ENCODE data around the gene SP7. TPM values are rescaled to one million over a fixed set of nuclear protein-coding genes. Genes with fewer than 3 reads are reported as not detected.
A peak's percentile ranks its signal among the peaks of the same experiment; 100 is the strongest.
"Not testable (repeated sequence)": the region's sequence is repeated elsewhere in the genome, so short reads cannot be mapped to it uniquely, and the experiment has no call there.

Gene SP7
- total RNA-seq, 1 experiment from 2014 or later: not detected

- in situ Hi-C loops (cut with HindIII; ENCODE audit: low pct_unique_long_range_greater_than_20kb, low sequenced_read_pairs): no loop called here
- DNase-seq (ENCODE audit: low read depth, low spot score): no peak
Measured at GRCh38 chr12:53353257-53353655, 17.1 kb upstream of the SP7 start.

DNA sequence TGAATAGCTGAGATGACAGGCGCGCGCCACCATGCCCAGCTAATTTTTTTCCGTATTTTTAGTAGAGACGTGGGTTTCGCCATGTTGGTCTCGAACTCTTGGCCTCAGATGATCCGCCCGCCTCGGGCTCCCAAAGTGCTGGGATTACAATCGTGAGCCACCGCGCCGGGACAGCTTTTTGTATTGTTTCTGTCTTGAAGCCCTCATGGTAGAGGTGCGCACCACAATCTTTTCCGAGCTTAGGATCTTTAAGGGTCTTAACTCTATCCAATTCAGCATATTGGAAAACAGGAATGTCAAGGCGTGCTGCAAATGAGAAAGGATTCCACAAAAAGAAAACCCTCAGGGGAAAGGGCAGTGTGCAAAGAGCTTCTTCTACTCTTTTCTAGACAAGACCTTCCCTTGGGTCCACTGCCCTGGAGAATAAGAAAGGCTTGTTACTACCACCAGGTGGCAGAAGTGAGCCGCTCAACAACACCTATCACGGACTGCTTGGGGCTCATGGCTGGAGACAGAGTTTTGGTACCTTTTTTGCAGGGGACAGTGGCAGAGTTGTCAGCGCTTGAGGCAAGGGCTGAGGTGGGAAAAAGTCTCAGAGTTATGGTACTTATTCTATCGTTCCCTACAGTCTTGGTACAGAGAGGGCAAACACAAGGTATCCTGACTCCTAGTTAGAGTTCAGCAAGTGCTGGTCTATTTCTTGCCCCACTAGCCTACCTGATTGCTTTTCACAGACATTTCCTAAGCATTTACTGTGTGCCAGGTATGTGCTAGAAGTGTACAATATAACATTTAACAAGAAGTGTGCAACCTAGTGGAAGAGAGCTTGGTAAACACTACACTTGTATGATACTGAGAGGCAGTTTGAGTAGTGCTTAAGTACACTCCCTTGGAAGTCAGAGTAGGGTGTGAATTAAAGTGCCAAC is 16.4 kb upstream of the SP7 start:
- peak; percentile 95 for DNase-seq (ENCODE audit: low read depth, low spot score)
- in situ Hi-C loops (cut with HindIII; ENCODE audit: low pct_unique_long_range_greater_than_20kb, low sequenced_read_pairs): no loop called here

GRCh38 chr12:53347905-53348304 is 11.8 kb upstream of the SP7 start:
- no peak for DNase-seq (ENCODE audit: low read depth, low spot score)
- in situ Hi-C loops (cut with HindIII; ENCODE audit: low pct_unique_long_range_greater_than_20kb, low sequenced_read_pairs): no loop called here

DNA sequence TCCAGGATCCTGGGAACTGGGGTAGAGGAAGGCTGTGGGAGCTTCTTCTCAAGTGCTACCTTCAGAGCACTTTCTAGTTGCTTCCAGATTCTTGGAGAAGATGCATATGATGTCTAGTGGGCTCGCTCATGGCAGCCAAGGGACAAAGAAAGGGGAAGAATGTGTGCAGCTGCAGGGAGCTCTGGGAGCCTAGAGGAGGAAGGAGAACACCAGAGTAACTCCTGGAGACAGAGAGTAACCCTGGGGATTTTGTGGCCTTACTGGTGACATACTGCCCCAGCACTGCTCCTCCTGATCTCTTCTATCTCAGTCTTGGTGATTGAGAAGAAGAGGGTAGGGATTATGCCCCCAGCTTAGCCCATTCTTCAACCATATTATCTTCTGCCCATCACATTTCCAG is 10.3 kb upstream of the SP7 start:
- no peak for DNase-seq (ENCODE audit: low read depth, low spot score)
- in situ Hi-C loops (cut with HindIII; ENCODE audit: low pct_unique_long_range_greater_than_20kb, low sequenced_read_pairs): no loop called here

DNA sequence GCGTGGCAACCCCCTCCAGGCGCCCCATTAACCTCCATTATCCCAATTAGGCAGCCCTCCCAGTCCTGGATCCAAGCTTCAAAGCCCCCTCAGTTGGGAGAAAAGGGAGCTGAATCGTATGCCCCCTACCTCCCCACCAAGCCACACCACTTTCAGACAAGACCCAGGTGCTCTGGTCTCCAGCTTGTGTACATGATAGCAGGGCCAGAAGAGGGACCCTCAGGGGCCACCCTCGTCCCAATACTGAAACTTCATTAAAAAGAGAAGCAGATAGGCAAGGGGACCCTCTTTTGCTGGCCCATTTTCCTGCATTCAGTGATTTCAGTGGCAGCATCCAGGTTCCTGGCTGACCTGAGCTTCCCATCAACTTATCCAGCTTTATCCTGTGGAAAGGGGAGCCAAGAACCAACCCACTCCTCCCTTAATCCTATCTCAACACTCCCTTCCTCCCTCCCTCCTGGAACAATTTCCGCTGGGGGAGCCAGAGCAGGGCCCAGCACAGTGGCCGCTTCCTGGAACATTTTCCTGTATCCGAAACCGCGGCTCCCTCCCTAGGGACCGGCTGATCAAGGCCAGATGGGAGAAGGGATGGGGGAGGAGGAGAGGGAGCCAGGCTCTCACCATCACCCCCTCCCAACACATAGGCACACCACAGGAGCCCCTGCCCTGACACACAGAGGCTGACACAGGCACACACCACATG is 9.5 kb upstream of the SP7 start:
- DNase-seq (ENCODE audit: low read depth, low spot score): no peak
- in situ Hi-C loops (cut with HindIII; ENCODE audit: low pct_unique_long_range_greater_than_20kb, low sequenced_read_pairs): no loop called here

GRCh38 chr12:53344824-53345485 is 8.8 kb upstream of the SP7 start:
- DNase-seq (ENCODE audit: low read depth, low spot score): peak; percentile 72
- in situ Hi-C loops (cut with HindIII; ENCODE audit: low pct_unique_long_range_greater_than_20kb, low sequenced_read_pairs): no loop called here

DNA sequence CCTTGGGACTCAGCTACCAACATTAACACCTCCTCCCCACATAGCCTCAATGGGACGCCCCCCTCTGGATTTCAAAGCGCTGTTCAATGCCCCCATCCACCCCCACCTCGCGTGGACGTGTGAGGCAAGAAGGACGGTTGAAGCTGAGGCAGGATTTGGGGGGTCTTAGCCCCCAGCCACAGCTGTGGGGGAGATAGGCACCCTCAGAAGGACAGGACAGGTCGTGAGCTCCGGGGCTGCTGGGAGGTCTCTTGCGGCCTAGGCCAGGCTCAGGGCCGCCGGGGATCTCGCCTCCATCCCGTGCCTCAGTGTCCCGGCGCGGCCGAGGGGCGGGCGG is 8.3 kb upstream of the SP7 start:
- in situ Hi-C loops (cut with HindIII; ENCODE audit: low pct_unique_long_range_greater_than_20kb, low sequenced_read_pairs): no loop called here
- DNase-seq (ENCODE audit: low read depth, low spot score): no peak

DNA sequence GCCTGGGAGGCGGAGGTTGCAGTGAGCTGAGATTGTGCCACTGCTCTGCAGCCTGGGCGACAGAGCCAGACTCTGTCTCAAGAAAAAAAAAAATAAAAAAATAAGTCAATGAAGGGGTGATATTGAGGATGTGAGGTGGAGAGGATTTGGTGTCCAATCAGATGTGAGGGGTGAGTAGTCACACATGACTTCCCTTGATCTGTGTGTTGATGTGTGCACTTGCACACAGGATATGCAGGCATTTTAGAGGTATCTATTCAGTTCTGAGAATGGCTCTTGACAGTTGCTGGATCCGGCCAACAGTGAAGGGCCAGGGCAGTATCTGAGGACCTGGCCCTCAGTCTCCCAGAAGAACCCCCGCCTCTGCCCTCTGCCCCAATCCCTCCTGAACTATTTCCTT is 7.8 kb upstream of the SP7 start:
- in situ Hi-C loops (cut with HindIII; ENCODE audit: low pct_unique_long_range_greater_than_20kb, low sequenced_read_pairs): no loop called here
- no peak for DNase-seq (ENCODE audit: low read depth, low spot score)

DNA sequence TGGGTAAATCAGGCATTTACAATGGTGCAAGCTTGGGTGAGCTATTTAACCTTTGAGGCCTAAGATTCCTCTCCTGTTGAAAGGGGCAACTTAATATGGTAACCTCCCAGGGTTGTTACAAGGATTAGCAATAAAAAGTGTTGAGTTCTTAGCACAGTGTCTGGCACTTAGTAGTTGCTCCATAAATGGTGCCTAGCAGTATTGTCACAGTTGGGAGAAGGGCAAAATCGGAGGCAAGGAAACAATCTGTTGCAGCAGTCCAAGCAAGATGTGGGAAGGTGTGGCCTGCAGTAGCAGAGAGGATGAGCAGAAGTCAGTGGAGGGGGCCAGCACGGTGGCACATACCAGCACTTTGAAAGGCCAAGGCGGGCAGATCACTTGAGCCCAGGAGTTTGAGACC is 7.3 kb upstream of the SP7 start:
- in situ Hi-C loops (cut with HindIII; ENCODE audit: low pct_unique_long_range_greater_than_20kb, low sequenced_read_pairs): no loop called here
- no peak for DNase-seq (ENCODE audit: low read depth, low spot score)

DNA sequence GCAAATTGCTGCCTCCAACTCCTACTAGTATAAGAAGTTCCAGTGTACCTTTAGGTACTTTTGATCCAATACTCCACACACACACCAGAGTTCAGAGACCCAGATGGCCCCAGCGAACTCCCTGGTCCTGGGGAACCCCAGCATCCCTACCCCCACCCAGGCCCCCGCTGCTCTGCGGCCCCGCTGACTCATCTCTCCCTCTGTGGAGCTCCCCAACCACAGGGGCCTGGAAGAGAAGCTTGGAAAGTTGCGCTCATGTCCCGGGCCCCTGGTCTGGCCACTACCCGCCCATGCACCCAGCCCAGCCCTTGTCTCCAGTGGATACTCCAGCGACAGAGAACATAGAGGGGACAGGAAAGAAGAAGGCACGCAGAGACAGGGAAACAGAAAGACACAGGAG is 4.2 kb upstream of the SP7 start:
- no peak for DNase-seq (ENCODE audit: low read depth, low spot score)
- in situ Hi-C loops (cut with HindIII; ENCODE audit: low pct_unique_long_range_greater_than_20kb, low sequenced_read_pairs): no loop called here

DNA sequence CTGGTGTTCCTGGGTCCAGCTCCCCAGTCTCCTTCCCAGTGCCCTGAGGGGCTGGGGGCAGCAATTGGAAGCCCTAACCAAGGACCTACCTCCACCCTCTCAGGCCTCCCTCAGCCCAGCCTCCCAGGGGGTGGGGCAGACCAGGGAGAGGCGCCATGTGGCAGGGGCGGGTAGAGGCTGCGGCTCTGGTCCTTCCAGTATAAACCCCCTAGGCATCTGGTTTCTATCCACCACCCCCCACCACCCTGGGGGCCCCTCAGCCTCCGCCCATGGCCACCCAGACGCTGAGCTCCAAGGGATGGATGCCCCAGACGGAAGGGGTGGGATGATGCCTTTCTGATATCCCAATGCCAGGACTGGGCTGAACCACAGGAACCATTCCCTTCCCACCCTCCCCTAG is 2.8 kb upstream of the SP7 start:
- in situ Hi-C loops (cut with HindIII; ENCODE audit: low pct_unique_long_range_greater_than_20kb, low sequenced_read_pairs): no loop called here
- no peak for DNase-seq (ENCODE audit: low read depth, low spot score)

DNA sequence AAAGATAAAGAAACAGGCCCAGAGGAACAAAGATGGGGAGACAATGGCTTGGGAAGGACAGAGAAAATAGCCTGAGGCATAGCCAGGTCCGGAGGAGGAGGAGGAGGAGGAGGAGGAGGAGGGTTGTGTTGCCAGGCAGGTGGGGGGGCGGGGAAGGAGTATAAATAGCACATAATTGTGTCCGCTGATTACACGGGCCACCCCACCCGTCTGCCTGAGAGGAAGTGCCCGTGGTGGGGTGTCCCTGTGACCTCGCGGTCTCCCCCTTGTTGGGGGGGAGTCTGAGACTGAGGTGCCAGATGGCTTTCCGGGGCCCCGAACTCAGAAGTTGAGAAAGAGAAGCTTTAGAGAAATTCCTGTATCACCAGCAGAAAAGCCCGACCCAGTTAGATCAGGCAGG is 1.9 kb upstream of the SP7 start:
- in situ Hi-C loops (cut with HindIII; ENCODE audit: low pct_unique_long_range_greater_than_20kb, low sequenced_read_pairs): no loop called here
- no peak for DNase-seq (ENCODE audit: low read depth, low spot score)

DNA sequence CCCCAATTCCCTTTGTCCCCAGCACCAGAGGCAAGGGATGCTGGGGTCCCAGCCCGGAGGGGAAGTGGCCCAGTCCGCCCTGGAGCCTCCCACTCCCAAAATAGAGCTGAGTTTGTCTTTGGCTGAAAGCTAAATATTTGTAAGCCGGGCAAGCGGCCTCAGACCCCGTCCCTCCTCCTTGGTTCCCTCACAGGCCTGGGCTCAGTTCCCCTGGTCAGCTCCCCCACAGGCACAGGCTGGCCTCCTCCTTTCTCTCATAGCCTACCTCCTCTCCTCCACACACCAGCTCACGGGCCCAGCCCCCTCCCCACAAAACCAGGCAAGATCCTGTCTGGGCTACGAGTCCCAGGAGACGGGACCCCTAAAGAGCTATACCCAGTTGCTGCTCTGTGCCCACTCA is 1.3 kb downstream of the SP7 start:
- no peak for DNase-seq (ENCODE audit: low read depth, low spot score)
- in situ Hi-C loops (cut with HindIII; ENCODE audit: low pct_unique_long_range_greater_than_20kb, low sequenced_read_pairs): no loop called here

DNA sequence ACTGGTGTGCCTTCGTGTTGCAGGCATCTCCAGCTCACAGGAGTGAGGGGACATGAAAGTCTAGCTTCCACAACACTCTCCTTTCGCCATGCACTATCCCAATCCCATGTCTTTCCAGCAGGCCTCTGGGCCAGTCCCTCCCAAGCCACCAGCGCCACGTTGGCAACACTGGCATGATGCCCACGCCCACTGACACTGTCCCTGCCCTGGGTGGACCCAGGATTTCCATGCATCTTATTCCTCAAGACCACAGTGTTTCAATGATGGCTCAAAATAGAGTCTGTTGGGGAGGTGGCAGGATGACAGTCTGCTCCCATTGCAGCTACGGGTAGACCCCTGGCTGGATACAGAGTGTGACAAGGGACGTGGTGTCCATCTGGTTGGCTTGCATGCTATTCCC is 2.3 kb downstream of the SP7 start:
- DNase-seq (ENCODE audit: low read depth, low spot score): no peak
- in situ Hi-C loops (cut with HindIII; ENCODE audit: low pct_unique_long_range_greater_than_20kb, low sequenced_read_pairs): no loop called here

DNA sequence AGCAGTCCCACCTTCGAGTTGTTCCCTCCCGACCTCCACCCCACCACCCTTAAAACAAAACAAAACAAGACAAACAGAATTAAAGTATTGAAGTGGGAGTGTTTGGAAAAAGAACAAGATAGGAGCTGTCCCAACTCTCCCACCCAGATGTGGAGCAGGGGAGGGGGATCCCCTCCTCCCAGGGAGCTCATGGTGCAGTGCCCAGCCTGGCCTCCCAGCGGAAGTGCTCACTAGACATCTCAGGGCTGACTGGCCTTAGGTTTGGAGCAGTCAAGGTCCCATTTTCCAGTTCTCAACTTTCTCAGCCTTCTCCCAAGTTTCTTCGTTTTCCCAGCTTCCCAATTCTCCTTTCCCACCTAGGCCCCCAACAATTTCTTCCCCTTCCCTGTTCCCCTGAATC is 2.9 kb downstream of the SP7 start:
- no peak for DNase-seq (ENCODE audit: low read depth, low spot score)
- in situ Hi-C loops (cut with HindIII; ENCODE audit: low pct_unique_long_range_greater_than_20kb, low sequenced_read_pairs): no loop called here

DNA sequence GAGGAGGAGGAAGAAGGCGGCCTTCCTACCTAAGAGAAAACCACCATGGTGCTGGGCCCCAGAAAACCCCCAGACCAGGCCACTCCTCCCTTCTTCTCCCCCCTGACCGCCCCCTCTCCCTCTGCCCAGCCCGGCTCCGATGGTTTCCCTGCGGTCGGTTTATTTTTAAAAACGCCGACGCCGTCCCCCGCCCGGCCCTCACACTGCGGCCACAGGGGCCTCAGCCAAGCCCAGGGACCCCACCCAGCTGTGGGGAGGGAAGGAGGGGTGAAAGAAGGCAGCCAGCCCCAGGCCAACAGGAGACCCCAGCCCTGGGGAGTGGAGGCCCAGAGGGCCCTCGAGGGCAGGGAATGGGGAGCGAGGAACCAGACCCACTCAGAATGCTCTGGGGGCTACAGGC is 3.4 kb downstream of the SP7 start:
- in situ Hi-C loops (cut with HindIII; ENCODE audit: low pct_unique_long_range_greater_than_20kb, low sequenced_read_pairs): no loop called here
- DNase-seq (ENCODE audit: low read depth, low spot score): no peak

- in situ Hi-C loops (cut with HindIII; ENCODE audit: low pct_unique_long_range_greater_than_20kb, low sequenced_read_pairs); DNase-seq (ENCODE audit: low read depth, low spot score): not testable (repeated sequence)
Measured at GRCh38 chr12:53332339-53332738, 3.8 kb downstream of the SP7 start.

DNA sequence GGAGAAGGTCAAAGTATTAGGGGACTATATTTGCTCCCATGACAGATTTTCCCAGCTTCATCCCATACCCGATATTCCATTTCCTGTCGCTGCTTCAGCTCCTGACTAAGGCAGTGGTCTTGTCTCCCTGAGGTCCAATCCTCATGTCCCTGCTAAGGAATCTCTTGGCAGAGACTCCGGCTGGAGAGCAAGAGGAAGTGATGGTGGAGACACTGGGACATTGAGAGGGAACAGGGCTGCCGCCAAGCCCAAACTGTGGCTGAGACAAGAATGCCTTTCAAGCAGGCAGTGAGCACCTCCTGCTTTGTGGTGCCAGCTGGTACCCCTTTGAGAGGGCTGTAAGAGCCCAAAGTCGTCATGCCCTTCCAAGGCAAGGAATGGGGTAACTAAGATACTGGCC is 5.5 kb downstream of the SP7 start:
- in situ Hi-C loops (cut with HindIII; ENCODE audit: low pct_unique_long_range_greater_than_20kb, low sequenced_read_pairs): no loop called here
- no peak for DNase-seq (ENCODE audit: low read depth, low spot score)

DNA sequence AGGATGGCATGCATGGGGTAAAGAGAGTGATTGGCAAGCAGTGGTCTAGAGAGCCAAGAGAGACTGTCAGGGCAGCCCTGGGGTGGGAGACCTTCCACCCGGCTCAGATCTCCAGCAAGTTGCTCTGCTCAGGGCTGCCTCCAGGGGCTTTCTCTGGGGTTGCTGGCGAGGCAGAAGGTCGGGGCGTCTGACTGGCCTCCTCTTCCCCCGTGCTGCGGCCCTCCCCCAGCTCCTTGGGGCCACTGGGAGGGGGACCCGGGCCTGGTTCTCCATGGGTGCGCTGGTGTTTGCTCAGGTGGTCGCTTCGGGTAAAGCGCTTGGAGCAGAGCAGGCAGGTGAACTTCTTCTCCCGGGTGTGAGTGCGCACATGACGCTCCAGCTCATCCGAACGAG is 8.1 kb downstream of the SP7 start:
- no peak for DNase-seq (ENCODE audit: low read depth, low spot score)
- in situ Hi-C loops (cut with HindIII; ENCODE audit: low pct_unique_long_range_greater_than_20kb, low sequenced_read_pairs): no loop called here

All from SK-MEL-5 (cell line).